Occipital lobe (tissue), 2 donors: ENCODE data around the gene IER3IP1. TPM values are rescaled to one million over a fixed set of nuclear protein-coding genes. Genes with fewer than 3 reads are reported as not detected.
"Not testable (repeated sequence)": the region's sequence is repeated elsewhere in the genome, so short reads cannot be mapped to it uniquely, and the experiment has no call there.

Source experiments
- DNase-seq: peaks from one replicate; lab custom pipeline; 2025; lab: John Stamatoyannopoulos, UW
- total RNA-seq: library from RNA; depleted of rRNA; stranded (reverse); fragments of >200 nt; gene quantifications from one replicate; pipeline ENCODE4 v1.2.3, GENCODE V29; 2014

IER3IP1 gene
- total RNA-seq, result 22.1 TPM

DNA sequence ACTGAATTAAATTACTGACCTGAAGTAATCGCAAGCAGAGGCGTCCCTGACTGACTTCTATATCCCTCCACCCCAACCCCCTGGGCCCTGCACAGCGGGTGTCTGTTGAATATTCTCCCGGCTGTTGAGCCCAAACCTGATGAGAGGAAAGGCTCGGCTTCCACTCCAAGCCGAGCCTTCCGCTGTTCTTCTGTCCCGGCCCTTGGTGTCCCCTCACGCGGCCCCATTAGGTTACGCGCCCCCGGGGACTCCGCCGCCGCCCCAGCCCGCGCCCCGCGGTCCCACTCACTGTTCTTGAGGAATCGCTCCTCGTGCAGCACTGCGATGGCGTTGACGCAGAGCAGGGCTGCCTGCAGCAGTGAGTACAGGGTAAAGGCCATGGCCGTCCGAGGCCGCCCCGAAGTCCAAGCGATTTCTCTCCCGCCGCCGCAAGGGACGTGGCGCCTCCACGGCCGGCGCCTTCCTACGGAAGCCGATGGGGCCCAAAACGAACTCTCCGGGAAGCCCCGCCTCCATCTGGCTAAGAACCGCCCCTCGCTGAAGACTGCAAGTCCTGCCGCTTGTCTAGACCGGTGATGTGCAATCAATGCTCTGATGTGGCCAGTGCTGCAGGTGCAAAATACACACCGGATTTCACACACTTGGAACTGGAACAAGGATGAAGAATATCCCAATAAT lies at the start of gene IER3IP1:
Gene IER3IP1, minus strand, starts transcription at position 467 of the 678 bp plus-strand sequence. Its CDS starts 87 bp downstream, at position 380.
- peak; percentile 87 for DNase-seq

- DNase-seq, result no peak
Measured at GRCh38 chr18:47215554-47216138, 39.5 kb upstream of the IER3IP1 start.

DNA sequence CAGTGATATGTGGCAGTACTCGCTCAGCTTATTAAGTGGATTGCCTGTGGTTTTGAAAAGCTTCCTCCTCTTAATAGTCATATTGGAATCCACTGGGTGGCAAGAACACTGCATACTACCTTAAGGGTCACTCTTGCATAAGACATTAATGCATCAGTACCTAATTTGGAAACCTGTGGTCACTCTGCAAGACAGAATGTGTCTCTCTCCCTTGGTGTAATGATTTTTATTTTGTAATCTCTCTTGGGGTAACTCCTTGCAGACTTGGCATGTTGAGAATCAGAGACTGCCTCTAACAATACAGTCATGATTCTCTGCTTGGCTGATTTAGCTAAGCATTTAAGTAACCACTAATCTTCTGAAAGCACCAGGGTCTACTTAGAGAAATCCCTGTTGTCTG lies 33.0 kb upstream of the IER3IP1 start:
- no peak for DNase-seq

- no peak for DNase-seq
Measured at GRCh38 chr18:47206945-47207637, 30.9 kb upstream of the IER3IP1 start.

- DNase-seq, result no peak
Measured at GRCh38 chr18:47204908-47205522, 28.9 kb upstream of the IER3IP1 start.

DNA sequence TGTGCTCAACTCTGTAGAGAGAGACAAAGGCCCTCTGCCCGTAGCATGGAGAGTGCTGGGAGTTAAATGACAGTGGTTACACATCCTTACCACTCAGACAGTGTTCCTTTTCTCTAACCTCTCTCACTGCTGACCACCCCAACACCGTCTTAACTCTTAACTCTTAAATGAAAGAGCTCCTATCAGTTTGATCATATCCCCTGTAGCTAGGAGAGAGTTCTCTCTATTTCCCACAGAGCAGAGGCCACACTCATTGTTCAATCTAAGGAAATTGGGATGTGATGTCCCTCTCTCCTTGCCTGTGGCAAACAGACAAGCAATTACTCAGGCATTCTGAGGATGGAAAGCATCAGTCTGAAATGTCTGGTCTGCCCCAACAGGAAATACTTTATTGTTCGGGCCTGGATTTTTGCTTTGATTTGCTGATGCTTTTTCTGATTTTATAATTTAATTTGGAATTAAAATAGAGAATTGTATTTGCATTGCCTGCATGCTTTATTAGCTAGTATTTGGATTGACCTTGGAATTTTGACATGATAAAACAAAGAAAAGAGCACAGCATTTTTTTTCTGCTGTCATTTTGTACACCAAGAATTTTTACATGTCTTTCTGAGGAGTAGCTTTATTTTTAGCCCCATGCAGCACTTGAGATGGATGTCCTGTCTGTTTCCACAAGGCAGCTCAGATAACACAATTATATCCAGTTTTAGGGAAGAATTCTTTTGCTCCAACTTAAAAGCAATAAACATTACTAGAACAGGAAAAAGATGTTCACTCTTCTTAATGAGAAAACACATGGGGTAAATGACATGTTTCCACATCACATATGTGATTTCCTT lies 27.7 kb upstream of the IER3IP1 start:
- no peak for DNase-seq

GRCh38 chr18:47195961-47196360 lies 19.8 kb upstream of the IER3IP1 start:
- DNase-seq, result not testable (repeated sequence)

GRCh38 chr18:47191961-47192360 lies 15.8 kb upstream of the IER3IP1 start:
- no peak for DNase-seq

DNA sequence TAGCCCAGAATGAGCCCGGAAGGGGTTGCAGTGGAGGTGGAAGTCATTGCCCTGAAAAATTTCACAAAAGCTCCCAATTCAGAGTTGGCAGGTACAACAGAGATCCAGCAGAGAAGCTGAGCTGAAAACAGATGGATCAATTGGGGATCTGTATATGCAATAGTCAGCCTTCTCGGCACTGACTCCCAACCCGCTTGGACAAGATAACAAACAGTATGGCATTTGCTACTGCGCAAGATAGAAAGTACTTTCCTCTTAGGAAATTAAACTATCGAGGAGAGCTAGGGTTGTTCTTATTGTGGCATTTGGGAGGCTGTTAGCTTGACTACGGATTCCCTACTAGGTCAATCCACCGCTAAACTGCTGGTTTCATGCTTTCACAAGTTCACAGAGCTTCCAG lies 11.6 kb upstream of the IER3IP1 start:
- no peak for DNase-seq

DNA sequence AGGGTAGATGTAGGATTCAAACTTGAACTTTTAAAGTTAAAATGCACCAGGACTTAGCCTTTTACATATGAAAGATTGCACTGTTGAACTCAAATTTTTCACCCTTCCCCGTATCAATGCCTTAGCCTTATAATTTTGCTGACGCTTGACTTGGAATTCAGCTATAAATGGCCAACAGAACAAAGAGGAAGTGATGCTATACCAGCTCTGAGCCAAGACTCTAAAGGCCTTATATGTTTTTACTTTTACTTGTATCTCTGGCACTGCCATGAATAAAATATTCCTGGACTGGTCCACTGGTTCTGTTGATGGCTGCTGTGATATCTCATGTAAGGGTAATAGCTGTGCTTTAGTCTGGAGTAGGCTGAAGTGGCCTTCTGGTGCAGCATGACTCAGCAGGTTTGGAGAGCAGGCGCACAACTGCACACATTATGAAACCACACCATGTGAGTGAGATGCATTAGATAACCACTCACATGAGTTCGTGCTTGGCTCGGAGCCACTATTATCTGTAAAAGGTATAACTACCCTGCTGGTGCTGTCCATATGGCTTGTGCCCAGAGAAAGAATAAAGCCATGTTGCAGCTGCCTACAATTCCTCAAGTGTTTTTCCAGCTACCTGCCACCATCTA lies 8.4 kb upstream of the IER3IP1 start:
- DNase-seq, result no peak

GRCh38 chr18:47182156-47182555 lies 6.0 kb upstream of the IER3IP1 start:
- DNase-seq, result not testable (repeated sequence)

DNA sequence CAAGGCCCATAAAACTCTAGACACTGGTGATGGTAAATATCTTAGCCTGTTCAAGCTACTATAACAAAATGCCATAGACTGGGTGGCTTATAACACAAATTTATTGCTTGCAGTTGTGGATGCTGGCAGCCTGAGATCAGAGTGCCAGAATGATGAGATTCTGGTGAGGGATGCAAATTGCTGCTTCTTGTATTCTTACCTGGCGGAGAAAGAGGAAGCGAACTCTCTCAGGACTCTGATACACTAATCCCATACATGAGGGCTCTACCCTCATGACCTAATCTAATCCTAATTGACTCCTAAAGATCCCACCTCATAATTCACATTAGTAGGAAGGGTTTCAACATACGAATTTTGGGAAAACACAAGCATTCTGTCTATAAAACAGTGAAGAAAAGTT lies 4.6 kb upstream of the IER3IP1 start:
- no peak for DNase-seq

DNA sequence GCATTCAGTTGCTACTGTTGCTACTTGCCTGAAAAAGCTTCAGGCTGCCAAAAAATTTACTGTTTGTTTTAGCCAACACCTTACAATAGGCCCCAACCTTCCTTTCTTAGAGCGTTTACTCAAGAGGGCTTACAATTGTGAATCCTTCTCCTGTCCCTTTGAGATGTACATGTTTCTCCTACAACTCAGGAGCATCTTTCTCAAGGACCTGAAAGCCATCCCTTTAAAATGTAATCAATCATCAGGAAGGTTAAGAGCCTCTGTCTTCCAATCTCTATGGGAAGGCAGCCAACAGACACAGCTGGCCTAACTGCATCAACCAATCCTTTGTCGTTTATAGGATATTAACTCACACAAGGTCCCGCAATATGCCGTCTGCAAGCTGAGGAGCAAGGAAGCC lies 3.4 kb upstream of the IER3IP1 start:
- DNase-seq, result no peak

DNA sequence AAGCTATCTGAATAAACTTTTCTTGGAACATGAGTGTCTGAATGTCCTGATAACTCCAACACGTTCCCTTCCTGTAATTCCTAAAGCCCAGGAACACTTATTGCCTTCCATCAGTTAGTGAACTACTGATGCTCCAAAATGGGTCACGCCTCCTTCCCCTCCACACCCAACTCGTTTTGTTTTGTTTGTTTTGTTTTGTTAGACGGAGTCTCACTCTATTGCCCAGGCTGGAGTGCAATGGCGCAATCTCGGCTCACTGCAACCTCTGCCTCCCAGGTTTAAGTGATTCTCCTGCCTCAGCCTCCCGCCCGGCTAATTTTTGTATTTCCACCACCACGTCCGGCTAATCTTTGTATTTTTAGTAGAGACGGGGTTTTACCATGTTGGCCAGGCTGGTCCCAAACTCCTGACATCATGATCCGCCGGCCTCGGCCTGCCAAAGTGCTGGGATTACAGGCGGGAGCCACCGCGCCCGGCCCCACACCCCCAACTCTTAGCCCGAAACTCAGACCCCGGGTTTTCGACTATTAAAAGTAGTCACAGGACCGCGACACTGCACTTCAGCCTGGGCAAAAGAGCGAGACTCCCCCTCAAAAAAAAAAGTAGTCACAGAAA lies 774 bp downstream of the IER3IP1 start:
- no peak for DNase-seq

- DNase-seq, result no peak
Measured at GRCh38 chr18:47174545-47175116, 1.5 kb downstream of the IER3IP1 start.

DNA sequence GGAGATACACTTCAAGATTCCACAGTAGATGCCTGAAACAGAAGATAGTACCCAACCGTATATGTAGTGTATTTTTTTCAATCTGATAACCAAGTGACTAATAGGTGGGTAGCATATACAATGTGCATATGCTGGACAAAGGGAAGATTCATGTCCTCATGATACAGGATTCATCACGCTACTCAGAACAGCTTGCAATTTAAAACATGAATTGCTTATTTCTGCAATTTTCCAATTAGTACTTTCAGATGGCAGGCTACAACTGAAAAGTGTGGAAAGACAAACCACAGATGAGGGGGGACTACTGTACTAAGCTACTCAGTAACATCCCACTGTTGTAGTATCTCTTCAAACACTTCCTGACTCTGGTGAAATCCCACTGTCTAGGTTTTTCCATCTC lies 3.7 kb downstream of the IER3IP1 start:
- DNase-seq, result no peak

GRCh38 chr18:47168913-47169312 lies 7.3 kb downstream of the IER3IP1 start:
- no peak for DNase-seq

DNA sequence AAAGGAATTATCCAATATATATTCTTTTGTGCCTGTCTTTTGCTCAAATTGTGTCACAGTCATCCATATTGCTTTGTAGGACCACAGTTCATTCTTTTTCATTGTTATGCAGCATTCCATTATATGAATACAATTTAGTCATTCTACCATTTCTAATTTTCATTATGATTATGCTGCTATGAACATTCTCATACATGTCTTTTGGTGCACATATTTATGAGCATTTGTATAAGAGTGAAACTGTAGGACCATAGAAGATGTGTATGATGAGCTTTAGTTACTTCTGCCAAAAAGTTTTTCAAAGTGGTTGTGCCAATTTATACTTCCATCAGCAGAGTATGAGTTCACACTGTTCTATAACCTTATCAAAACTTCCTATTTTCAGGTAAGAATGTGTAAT lies 7.7 kb downstream of the IER3IP1 start:
- no peak for DNase-seq

GRCh38 chr18:47166294-47166693 lies 9.9 kb downstream of the IER3IP1 start:
- DNase-seq, result no peak

DNA sequence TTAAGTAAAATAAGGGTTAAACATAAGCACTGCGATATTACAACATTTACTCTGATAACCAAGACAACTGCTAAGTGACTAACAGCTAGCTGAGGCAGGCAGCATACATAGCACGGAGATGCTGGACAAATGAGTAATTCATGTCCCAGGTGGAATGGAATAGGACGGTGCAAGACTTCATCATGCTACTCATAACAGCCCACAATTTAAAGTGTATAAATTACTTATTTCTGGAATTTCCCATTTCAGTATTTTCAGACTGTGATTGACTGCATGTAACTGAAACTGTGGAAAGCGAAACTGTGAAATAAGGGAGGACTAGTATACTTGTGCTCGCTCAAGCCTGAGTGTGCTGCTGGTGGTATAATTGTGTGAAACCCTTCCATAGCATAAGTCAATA lies 12.9 kb downstream of the IER3IP1 start:
- DNase-seq, result no peak
